Spleen (tissue), 7 donors: ENCODE measurements around the gene RNF111.

Experiments used
- CTCF ChIP-seq, 11 experiments: fragments of 200-600 bp in 7 of 11; fragments of 450-650 bp in 4 of 11; sonication (generic) in 4 of 11; IDR thresholded peaks in 8 of 11; conservative IDR thresholded peaks in 3 of 11; 1 replicate in 7 of 11; 2 replicates in 4 of 11; pipeline versions ENCODE4 v1.4.0 to v1.8.0; 2016 to 2021; ENCODE audit warnings: antibody characterized with exemption in 11 of 11, inconsistent platforms in 4 of 11, mild to moderate bottlenecking in 1 of 11
- POLR2A ChIP-seq, 3 donors: fragments of 450-650 bp; IDR thresholded peaks; one replicate each; pipeline ENCODE4 v1.5.1; 2017; ENCODE audit warnings: antibody characterized with exemption in 3 of 3, mild to moderate bottlenecking in 1 of 3
- POLR2AphosphoS5 ChIP-seq, 3 donors: sonication (generic); formaldehyde crosslinking; IDR thresholded peaks; one replicate each; pipeline ENCODE4 v1.5.1; 2017; ENCODE audit warnings: antibody characterized with exemption in 3 of 3
- donor health status: DM: no; HTN: no; CAD: no; lungs with moderate emphysema.
- donor health status: DM: no; HTN: no; CAD: no.
- donor health status: DM: no; HTN: no; CAD: no.

GRCh38 chr15:58966698-58967097 is 20.8 kb upstream of the RNF111 start:
- TF ChIP-seq CTCF (IDR thresholded peaks at IDR 0.05 in 8 of 11, conservative IDR thresholded peaks at IDR 0.05 in 3 of 11) (no peak), POLR2AphosphoS5 (IDR thresholded peaks at IDR 0.05) (no peak), POLR2A (IDR thresholded peaks at IDR 0.05) (no peak)
